GM18505 (cell line): ENCODE measurements around the gene LGALS9B.
"Not testable (repeated sequence)": the region's sequence is repeated elsewhere in the genome, so short reads cannot be mapped to it uniquely, and the experiment has no call there.

Experiments used
- ATAC-seq: cut with Tn5 transposase; IDR thresholded peaks from one replicate; pipeline ENCODE4 v1.9.1; 2021; ENCODE audit not compliant: unreplicated experiment

The LGALS9B gene

GRCh38 chr17:20469107-20469506 lies 1.8 kb upstream of the LGALS9B start:
- ATAC-seq = not testable (repeated sequence)

GRCh38 chr17:20466999-20467398 lies 340 bp downstream of the LGALS9B start:
- peak; percentile 12 for ATAC-seq

- ATAC-seq = not testable (repeated sequence)
Observed at GRCh38 chr17:20466553-20466952, 786 bp downstream of the LGALS9B start.

GRCh38 chr17:20465535-20465934 lies 1.8 kb downstream of the LGALS9B start:
- not testable (repeated sequence) for ATAC-seq

GRCh38 chr17:20464854-20465414 lies 2.4 kb downstream of the LGALS9B start:
- not testable (repeated sequence) for ATAC-seq

- not testable (repeated sequence) for ATAC-seq
Observed at GRCh38 chr17:20462158-20462557, 5.2 kb downstream of the LGALS9B start.

GRCh38 chr17:20457848-20458381 lies 9.4 kb downstream of the LGALS9B start:
- not testable (repeated sequence) for ATAC-seq

GRCh38 chr17:20455106-20455505 lies 12.2 kb downstream of the LGALS9B start:
- not testable (repeated sequence) for ATAC-seq

- ATAC-seq = not testable (repeated sequence)
Observed at GRCh38 chr17:20453820-20454434, 13.4 kb downstream of the LGALS9B start.

- ATAC-seq = not testable (repeated sequence)
Observed at GRCh38 chr17:20450852-20451251, 16.5 kb downstream of the LGALS9B start.

- not testable (repeated sequence) for ATAC-seq
Observed at GRCh38 chr17:20447534-20448321, 19.6 kb downstream of the LGALS9B start.

- ATAC-seq = not testable (repeated sequence)
Observed at GRCh38 chr17:20446895-20447294, 20.4 kb downstream of the LGALS9B start.

GRCh38 chr17:20444581-20445236 lies 22.6 kb downstream of the LGALS9B start:
- not testable (repeated sequence) for ATAC-seq

GRCh38 chr17:20444173-20444572 lies 23.2 kb downstream of the LGALS9B start:
- not testable (repeated sequence) for ATAC-seq

GRCh38 chr17:20443632-20444031 lies 23.7 kb downstream of the LGALS9B start:
- ATAC-seq = not testable (repeated sequence)

- not testable (repeated sequence) for ATAC-seq
Observed at GRCh38 chr17:20440665-20441064, 26.7 kb downstream of the LGALS9B start.

- not testable (repeated sequence) for ATAC-seq
Observed at GRCh38 chr17:20435166-20435565, 32.2 kb downstream of the LGALS9B start.

- not testable (repeated sequence) for ATAC-seq
Observed at GRCh38 chr17:20433382-20433781, 34.0 kb downstream of the LGALS9B start.

- not testable (repeated sequence) for ATAC-seq
Observed at GRCh38 chr17:20427264-20427663, 40.1 kb downstream of the LGALS9B start.

- ATAC-seq = not testable (repeated sequence)
Observed at GRCh38 chr17:20422826-20423225, 44.5 kb downstream of the LGALS9B start.

- ATAC-seq = not testable (repeated sequence)
Observed at GRCh38 chr17:20418838-20419237, 48.5 kb downstream of the LGALS9B start.
